GM18951 (cell line): Measurements from ENCODE around the gene SLC25A25.
"Not testable (repeated sequence)": the region's sequence is repeated elsewhere in the genome, so short reads cannot be mapped to it uniquely, and the experiment has no call there.

ENCODE experiments used
- POLR2A ChIP-seq: IDR thresholded peaks from 4 replicates; pipeline ENCODE4 v1.6.1; 2011; ENCODE audit warnings: mild to moderate bottlenecking; ENCODE audit not compliant: insufficient read length, insufficient read depth; ENCODE audit errors: extremely low read depth
- in situ Hi-C: fragments of 300-500 bp; cut with MboI; formaldehyde crosslinking; loops from one replicate; pipeline ENCODE4 v1.12.0; 2022; ENCODE audit warnings: low sequenced_read_pairs, mixed read lengths, inconsistent platforms; ENCODE audit not compliant: unreplicated experiment

The SLC25A25 gene

DNA sequence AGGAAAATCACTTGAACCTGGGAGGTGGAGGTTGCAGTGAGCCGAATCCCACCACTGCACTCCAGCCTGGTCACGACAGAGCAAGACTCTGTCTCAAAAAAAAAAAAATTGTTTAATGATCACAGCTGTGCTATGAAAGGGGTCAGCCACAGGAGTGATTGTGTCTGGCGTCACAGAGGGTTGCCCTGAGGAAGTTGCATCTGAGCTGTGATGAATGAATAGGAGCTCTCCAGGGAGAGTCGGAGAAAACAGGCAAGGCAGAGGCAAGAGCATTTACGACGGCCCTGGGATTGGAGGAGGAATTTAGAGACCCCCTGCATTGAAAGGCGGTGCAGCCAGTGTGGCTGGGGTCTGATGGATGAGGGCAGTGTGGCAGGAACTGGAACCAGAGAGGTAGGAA lies 26.0 kb upstream of the SLC25A25 start:
- in situ Hi-C loops = no loop called here
- TF ChIP-seq POLR2A = no peak

DNA sequence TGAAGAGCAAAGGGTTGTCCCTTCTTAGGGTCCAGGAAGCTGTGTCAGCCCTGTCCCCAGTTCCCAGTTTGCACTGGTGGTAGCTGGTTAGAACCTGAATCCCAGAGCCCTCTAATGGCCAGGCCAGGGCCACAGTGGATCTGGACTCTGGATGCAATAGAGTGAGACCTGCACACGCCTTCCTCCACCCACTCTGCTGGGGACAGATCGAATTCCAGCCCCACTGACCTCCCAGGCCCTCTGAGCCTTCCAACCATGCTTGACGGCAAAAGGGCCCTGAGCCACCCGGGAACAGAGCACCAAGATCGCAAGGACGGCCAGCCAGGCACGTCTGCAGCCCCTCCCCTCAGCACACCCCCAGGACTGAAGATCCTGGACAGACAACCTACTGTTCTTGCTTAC lies 24.6 kb upstream of the SLC25A25 start:
- in situ Hi-C loops = no loop called here
- TF ChIP-seq POLR2A = no peak

DNA sequence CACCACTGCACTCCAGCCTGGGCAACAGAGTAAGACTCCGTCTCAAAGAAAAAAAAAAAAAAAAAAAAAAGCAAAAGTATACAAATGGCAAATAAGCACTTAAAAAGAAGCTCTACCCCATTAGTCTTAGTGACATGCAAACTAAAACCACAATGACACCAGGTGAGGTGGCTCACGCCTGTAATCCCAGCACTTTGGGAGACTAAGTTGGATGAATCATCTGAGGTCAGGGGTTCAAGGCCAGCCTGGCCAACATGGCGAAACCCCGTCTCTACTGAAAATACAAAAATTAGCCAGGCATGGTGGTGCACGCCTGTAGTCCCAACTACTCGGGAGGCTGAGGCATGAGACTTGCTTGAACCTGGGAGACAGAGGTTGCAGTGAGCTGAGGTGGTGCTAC lies 22.6 kb upstream of the SLC25A25 start:
- in situ Hi-C loops = not testable (repeated sequence)

DNA sequence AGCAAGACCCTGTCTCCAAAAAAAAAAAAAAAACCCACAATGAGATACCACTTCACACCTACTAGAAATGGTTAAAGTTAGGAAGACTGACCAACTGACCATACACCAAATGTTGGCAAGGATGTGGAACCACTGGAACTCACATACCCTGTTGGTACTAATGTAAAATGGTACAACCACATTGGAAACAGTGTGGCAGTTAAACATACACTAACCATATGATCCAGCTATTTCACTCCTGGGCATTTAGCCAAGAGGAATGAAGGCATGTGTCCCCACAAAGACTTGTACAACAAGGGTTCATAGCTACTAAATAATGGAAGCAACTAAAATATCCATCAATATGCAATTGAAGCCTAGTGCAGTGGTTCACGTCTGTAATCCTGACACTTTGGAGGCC lies 22.2 kb upstream of the SLC25A25 start:
- in situ Hi-C loops = no loop called here
- TF ChIP-seq POLR2A = no peak

- TF ChIP-seq POLR2A = no peak
- in situ Hi-C loops = no loop called here
Observed at GRCh38 chr9:128047231-128047630, 20.8 kb upstream of the SLC25A25 start.

DNA sequence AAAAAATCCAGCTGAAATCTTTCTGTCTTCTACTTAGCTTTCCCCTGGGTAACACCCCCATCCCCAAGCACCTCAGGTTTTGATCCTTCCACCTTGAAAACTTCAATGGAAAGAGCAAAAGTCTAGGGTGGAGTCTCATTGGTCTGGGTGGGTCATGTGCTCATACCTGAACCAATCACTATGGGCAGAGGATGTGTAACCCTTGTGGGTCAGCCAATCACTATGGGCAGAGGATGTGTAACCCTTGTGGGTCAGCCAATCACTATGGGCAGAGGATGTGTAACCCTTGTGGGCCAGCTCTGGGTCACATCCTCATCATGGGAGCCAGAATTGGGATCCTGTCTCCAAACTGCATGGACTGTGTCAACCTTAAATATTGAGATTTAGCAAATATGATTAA lies 19.4 kb upstream of the SLC25A25 start:
- in situ Hi-C loops = no loop called here
- no peak for TF ChIP-seq POLR2A

DNA sequence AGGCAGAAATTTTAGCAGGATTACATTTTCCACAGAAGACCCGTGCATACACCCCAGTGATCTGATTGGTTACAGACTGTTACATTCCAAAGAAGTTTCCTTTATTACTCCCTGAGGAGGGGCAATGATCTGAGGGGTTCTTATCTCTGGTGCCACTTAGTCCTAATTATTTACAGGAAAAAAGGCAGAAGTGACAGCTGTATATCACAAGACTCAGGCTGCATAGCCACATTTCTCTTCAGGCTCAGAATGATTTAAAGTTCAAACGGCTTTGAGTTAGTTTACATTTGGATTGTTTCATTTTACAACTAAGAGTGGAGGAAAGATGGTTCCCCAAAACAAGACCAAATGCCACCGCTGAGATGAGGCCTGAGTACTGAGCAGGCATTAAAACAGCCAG lies 18.2 kb upstream of the SLC25A25 start:
- in situ Hi-C loops = no loop called here
- no peak for TF ChIP-seq POLR2A

GRCh38 chr9:128051932-128052709 lies 15.9 kb upstream of the SLC25A25 start:
- in situ Hi-C loops = no loop called here
- TF ChIP-seq POLR2A = no peak

DNA sequence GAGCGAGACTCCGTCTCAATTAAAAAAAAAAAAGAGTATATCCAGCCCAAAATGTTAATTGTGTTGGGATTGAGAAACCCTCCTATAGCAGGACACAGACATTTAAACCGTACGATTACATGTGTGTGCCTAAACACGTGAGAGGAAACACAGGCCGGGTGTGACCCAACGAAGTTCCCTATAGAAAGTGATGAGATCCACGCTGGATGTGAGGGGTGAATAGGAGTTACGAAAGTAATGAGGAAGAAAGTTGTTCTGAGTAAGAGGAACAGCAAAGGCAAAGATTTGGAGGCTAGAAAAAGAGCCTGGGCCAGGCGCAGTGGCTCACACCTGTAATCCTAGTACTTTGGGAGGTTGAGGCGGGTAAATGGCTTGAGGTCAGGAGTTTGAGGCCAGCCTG lies 14.5 kb upstream of the SLC25A25 start:
- no peak for TF ChIP-seq POLR2A

GRCh38 chr9:128054087-128054486 lies 13.9 kb upstream of the SLC25A25 start:
- no peak for TF ChIP-seq POLR2A
- in situ Hi-C loops = no loop called here

More for the DNA sequence above, 14.5 kb upstream of the SLC25A25 start:
- in situ Hi-C loops = no loop called here

GRCh38 chr9:128055344-128056040 lies 12.5 kb upstream of the SLC25A25 start:
- TF ChIP-seq POLR2A = no peak
- in situ Hi-C loops = no loop called here

GRCh38 chr9:128056086-128056485 lies 11.9 kb upstream of the SLC25A25 start:
- in situ Hi-C loops = no loop called here
- TF ChIP-seq POLR2A = no peak

DNA sequence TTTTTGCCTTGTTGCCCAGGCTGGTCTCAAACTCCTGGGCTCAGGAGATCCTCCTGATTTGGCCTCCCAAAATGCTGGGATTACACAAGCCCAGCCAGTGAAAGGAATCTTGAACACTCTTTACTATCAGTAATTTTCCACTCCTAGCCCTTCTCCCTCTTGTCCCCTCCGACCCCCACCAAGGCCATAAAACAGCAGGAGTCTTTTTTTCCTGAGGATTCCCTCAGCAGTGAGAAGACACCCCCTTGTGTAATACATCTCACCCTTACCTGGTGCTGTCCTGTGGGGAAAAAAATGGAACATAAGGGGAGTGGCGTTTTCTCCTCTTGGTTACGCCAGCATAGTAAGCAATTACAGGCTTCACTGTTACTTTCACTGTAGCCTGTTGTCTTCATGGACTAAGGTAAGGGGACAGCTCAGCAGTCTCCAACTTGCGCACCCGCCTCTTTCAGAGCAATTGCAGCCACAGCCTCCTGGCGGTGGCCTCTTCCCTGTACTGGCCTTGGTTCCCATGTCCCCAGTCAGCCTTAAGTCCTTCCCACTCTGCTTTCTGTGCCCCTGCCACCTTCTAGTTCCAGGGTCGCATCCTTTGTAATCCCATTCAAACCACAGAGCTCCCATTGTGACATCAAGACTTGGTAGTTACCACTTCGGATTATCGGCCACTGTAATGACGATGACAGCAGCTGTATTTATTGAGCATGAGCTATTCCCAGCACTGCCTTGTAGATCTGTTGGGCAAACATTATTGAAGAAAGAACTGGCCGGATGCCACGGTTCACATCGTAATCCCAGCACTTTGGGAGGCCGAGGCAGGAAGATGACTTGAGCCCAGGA lies 10.9 kb upstream of the SLC25A25 start:
- in situ Hi-C loops = no loop called here

More for the DNA sequence above, 10.9 kb upstream of the SLC25A25 start:
- no peak for TF ChIP-seq POLR2A
